Measurements from ENCODE around the gene ESRRA. TPM values are rescaled to one million over a fixed set of nuclear protein-coding genes. Genes with fewer than 3 reads are reported as not detected.
A peak's percentile ranks its signal among the peaks of the same experiment; 100 is the strongest.
"Not testable (repeated sequence)": the region's sequence is repeated elsewhere in the genome, so short reads cannot be mapped to it uniquely, and the experiment has no call there.

Gene ESRRA
- total RNA-seq, 1 donor from 2014 or later: 42.0 TPM

DNA sequence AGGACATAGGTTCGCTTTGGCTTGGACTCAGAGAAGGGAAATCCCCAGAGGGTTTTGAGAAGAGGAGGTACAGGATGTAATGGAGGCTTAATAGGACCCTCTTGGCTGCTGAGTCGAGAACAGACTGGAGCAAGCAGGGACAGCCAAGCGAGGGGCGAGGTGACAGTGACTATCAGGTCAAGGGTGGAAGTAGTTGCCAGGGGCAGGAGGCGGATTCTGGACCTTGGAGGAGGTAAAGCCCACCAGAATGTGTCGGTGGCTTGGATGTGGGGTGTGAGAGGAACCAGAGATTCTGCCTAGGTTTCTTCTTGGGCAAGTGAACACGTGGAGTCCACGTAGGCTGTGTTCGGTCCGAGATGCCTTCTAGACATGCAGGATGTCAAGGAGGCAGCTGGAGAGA, 7.6 kb downstream of the ESRRA start:
- DNase-seq (ENCODE audit: low read depth in 2 of 2): no peak

- DNase-seq (ENCODE audit: low read depth in 2 of 2): no peak
These were observed 8.3 kb downstream of the ESRRA start for GRCh38 chr11:64313491-64314145.

DNA sequence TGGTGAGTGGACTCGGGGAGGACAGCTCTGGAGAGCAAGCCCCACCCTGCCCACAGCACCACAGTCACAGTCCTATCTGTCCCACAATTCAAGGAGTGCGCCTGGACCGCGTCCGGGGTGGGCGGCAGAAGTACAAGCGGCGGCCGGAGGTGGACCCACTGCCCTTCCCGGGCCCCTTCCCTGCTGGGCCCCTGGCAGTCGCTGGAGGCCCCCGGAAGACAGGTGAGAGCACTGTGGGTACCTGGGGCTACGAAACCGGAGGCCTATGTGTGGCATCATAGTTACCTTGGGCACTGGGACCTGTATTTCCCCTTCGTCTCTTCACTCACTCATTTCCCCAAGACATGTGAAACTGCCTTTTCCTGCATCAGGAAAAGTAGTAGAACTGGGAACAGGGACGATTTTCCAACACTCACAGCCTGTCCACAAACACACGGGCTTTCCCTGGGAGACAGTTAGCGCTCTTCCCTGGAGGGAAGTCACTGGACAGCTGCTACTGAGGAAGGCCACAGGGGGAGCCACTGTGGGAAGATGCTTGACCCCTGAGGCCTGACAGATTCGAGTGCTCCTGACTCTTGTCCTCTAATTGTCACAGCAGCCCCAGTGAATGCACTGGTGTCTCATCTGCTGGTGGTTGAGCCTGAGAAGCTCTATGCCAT, 9.0 kb downstream of the ESRRA start:
- no peak for DNase-seq (ENCODE audit: low read depth in 2 of 2)

DNA sequence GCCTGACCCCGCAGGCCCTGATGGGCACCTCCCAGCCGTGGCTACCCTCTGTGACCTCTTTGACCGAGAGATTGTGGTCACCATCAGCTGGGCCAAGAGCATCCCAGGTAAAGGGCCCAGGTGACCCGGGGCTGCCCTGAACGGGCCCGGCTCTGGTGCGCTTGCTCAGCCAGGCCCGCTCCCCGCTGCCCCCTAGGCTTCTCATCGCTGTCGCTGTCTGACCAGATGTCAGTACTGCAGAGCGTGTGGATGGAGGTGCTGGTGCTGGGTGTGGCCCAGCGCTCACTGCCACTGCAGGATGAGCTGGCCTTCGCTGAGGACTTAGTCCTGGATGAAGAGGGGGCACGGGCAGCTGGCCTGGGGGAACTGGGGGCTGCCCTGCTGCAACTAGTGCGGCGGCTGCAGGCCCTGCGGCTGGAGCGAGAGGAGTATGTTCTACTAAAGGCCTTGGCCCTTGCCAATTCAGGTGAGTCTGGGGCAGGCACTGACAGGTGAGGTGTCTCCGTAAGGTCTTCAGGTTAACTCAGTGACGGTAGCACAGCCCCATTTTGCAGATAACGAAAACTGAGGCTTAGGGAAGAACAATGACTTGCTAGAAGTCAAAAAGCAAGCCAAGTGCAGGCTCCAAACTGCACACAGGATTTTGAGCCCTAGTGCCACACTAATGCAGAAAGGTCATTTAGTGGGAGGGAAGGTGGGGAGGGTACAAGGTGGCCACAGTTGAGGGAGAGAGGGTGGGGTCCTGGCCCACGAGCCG, 9.7 kb downstream of the ESRRA start:
- DNase-seq (ENCODE audit: low read depth in 2 of 2): no peak

GRCh38 chr11:64315667-64316526, 10.6 kb downstream of the ESRRA start:
- not testable (repeated sequence) for DNase-seq (ENCODE audit: low read depth in 2 of 2)

- peak; percentile 34 to 48 for DNase-seq (ENCODE audit: low read depth in 2 of 2)
These were observed 11.5 kb downstream of the ESRRA start for GRCh38 chr11:64316672-64317324.

- peak; percentile 97 to 99 for DNase-seq (ENCODE audit: low read depth in 2 of 2)
These were observed 12.1 kb downstream of the ESRRA start, which contains the start of gene TRMT112 for GRCh38 chr11:64317325-64317960. Gene TRMT112 (minus strand): TSS chr11:64317559. CDS start chr11:64317526, 33 bp downstream.

GRCh38 chr11:64317961-64318765, 12.8 kb downstream of the ESRRA start, which contains the start of gene PRDX5:
Gene PRDX5 (plus strand): TSS chr11:64318121. CDS start chr11:64318216, 95 bp downstream.
- peak; percentile 92 to 96 for DNase-seq (ENCODE audit: low read depth in 2 of 2)

- DNase-seq (ENCODE audit: low read depth in 2 of 2): no peak
These were observed 13.7 kb downstream of the ESRRA start for GRCh38 chr11:64318766-64319761.

GRCh38 chr11:64320556-64320955, 15.2 kb downstream of the ESRRA start:
- DNase-seq (ENCODE audit: low read depth in 2 of 2): no peak

DNA sequence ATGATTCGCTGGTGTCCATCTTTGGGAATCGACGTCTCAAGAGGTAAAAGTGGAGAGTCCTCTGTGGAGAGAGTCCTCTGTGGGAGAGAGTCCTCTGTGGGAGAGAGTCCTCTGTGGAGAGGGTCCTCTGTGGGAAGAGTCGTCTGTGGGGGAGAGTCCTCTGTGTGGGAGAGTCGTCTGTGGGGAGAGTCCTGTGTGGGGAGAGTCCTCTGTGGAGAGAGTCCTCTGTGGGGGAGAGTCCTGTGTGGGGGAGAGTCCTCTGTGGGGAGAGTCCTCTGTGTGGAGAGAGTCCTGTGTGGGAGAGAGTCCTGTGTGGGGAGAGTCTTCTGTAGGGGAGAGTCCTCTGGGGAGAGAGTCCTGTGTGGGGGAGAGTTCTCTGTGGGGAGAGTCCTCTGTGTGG, 15.7 kb downstream of the ESRRA start:
- DNase-seq (ENCODE audit: low read depth in 2 of 2): no peak

DNA sequence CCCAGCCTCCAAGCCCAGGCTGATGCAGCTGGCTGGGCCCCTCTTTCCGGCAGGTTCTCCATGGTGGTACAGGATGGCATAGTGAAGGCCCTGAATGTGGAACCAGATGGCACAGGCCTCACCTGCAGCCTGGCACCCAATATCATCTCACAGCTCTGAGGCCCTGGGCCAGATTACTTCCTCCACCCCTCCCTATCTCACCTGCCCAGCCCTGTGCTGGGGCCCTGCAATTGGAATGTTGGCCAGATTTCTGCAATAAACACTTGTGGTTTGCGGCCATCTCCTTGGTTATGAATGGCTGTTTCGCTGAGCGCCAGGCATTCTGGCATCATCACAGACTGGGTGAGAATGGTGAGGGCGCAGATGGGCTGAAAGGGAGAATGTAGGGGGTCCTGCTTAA, 16.2 kb downstream of the ESRRA start:
- DNase-seq (ENCODE audit: low read depth in 2 of 2): no peak

GRCh38 chr11:64322925-64323260, 17.6 kb downstream of the ESRRA start:
- no peak for DNase-seq (ENCODE audit: low read depth in 2 of 2)

DNA sequence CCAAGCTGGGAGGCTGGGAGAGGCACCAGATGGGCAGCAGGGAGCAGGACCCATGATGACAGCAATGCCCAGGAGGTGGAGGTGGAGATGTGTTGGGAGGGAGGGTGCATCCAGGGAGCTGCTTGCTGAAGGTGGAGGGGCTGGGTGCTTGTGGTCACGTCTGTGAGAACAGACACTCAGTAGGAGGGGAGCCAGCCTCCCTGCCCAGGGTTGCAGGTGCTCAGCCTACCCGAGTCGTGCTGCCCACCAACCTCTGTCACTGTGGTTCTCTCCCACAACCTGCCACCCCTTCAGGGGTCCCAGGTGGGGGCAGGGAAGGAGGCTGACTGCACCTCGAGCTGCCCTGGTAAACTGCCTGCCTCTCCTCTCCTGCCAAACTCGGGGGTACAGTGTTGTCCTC, 18.0 kb downstream of the ESRRA start:
- DNase-seq (ENCODE audit: low read depth in 2 of 2): no peak

- not testable (repeated sequence) for DNase-seq (ENCODE audit: low read depth in 2 of 2)
These were observed 18.7 kb downstream of the ESRRA start for GRCh38 chr11:64323984-64324383.

DNA sequence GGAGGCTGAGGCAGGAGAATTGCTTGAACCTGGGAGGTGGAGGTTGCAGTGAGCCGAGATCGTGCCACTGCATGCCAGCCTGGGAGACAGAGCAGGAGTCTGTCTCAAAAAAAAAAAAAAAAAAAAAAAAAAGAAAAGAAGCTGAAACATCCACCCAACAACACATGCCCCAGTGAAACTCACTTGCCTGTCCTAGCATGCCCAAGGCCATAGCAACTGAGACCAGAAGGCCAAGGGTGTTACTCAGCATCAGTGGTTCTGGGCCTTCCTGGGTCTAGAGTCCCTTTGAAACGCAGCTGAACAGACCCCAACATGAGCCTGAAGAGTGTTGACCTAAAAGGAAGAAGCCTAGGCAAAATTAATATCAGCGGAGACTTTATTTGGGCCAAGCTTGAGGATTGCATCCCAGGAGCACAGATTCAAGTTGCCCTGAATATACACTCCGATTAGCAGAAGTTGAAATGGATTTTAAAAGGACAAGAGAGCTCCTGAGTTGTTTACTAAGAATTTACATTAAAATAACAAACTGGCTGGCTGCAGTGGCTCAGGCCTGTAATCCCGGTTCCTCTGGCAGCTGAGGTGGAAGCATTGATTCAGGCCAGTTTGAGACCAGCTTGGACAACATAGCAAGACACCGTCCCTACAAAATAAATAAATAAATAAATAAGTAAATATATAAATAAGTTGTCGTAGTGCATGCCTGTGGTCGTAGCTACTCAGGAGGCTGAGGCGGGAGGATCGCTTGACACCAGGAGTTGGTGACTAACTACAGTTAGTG, 19.6 kb downstream of the ESRRA start:
- DNase-seq (ENCODE audit: low read depth in 2 of 2): no peak

DNA sequence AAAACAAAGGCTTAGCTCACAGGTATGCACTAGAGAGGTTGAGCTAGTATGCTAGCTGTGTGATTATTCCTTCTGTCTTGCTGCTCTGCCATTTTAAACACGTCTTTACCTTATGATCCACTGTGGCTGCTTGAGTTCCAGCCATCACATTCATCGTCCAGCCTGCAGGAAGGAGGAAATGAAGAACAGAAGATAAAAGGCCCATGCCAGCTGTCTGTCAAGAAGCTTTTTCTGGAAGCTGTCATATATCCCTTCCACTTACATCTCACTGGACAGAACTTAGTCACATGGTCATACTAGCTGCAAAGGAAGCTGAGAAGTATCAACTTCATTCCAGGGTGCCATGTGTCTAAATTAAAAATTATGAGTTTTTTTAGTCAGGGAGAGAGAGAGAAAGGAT, 22.1 kb downstream of the ESRRA start:
- no peak for DNase-seq (ENCODE audit: low read depth in 2 of 2)

DNA sequence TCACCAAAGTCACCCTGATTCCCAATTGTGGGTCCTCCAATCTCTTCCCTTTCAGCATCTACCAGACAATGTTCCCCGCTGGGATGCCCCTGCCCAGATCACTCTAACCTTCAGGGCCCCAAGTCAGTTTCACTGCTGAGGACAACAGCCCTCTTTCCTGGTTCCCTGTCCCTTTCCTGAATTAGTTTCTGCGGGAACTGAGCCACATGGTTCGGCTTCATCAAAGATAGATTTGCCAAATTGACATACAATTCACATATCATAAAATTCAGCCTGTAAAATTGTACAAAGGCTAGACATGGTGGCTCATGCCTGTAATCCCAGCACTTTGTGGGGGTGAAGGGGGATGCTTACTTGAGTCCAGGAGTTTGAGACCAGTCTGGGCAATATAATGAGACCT, 22.7 kb downstream of the ESRRA start:
- DNase-seq (ENCODE audit: low read depth in 2 of 2): no peak
